GM19043 (cell line): Measurements from ENCODE around the gene USP10.

Experiments used
- ATAC-seq: cut with Tn5 transposase; IDR thresholded peaks from one replicate; pipeline ENCODE4 v1.9.1; 2021; ENCODE audit warnings: low read depth; ENCODE audit not compliant: unreplicated experiment

USP10 gene

DNA sequence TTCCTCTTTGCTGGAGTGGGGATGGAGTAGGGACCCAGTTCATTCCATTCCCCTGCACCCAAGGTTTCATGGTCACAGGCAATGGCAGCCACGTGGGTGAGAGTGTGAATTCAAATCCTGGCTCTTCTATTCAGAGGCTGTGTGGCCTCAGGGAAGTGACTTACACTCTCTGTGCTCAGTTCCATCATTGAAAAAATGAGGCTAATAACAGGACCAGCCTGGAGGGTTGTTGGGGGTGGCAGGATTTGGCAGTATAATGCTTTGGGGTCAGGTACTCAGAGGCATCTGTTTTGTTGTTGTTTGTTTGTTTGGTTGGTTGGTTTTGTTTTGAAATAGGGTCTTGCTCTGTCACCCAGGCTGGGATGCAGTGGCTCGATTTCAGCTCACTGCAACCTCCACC is 117.8 kb downstream of the USP10 start:
- no peak for ATAC-seq

DNA sequence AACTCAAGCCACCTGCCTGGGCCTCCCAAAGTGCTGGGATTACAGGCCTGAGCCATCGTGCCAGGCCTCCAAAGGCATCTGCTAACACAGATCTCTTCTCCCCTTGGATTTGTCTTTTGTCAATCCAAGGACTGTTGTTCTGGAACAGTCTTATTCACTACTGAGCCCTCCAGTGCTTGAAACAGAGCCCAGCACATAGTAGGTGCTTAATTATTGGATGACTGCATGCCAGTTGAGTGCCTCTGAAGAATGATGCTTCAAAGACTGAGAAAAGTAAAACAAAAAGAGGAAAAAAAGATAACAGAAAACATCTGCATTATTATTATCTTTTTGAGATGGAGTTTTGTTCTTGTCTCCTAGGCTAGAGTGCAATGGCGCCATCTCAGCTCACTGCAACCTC is 118.3 kb downstream of the USP10 start:
- ATAC-seq, result no peak

DNA sequence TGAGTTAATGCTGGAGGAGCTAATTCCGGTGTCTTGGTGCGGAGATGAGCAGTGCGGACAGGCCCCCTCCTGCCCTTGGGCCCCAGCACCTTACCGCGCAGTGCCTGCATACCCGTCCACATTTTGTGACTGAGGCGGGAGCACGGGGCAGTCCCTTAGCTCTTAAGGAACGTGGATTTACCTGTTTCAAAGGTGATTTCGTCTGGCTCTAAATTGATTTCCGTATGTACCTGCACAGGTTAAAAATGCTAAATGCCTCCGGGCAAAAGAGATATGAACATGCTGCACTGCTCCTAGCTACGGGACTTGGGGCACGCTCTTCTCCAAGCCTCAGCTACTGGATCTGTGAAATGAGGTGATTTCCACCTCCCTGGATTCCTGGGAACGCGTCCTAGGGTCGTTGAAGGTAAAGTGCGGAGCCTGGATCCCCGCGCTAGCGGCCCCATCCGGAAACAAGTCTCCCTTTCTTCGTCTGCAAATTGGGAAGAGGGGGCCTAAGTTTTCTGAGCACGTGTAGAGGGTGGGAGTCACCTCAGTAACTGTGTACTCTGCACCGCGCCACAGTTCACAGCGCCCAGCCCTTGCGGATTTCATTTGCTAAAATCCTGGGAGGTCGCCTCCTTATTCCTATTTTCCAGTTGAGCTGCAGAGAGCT is 119.3 kb downstream of the USP10 start:
- ATAC-seq, result no peak

DNA sequence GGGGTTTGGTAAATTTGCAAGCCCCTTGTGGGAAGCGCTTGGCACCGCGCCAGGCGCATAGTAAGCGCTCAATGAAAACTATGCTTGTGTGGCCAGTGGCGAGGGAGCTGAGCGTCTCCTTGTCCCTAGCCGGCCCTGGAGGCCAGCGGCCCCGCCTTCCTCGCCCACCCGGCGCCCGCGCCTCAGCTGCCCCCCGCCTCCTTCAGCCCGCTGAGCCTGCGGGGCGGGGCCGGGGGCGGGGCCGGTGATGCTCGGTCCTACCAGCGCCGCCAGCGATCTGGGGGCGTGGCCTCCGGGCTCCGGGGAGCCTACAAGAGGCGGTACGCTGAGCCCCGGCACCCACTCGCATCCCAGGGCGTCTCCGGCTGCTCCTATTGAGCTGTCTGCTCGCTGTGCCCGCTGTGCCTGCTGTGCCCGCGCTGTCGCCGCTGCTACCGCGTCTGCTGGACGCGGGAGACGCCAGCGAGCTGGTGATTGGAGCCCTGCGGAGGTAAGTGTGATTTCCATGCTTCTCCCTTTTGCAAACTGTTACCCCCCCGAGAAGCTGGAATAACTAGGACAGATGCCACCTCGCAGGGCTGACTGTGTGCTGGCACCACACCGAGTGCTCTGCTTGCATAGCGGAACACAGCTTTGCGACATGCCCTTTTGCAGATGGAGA is 120.0 kb downstream of the USP10 start, which contains the start of gene CRISPLD2:
TSS of gene CRISPLD2 (plus strand) at position 342 of the 661 bp plus-strand sequence. CDS start 18,511 bp downstream, outside the sequence.
- ATAC-seq, result no peak

DNA sequence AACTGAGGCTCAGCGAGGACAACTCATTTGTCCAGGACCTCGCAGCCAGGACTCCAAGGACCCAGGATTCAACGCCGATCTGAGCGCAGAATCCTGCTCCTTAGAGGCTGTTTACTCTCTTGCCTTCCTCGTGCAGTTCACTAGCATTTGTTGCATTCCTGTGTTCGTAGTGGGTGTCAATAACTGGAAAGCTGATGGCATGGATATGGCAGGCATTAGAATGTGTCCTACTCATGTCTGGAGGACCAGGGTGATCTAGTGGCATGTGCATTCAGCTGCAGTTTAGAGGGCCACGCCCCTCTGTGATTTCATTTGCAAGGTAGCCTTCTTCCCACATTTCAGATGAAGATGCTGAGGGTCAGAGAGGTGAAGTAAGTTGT is 120.5 kb downstream of the USP10 start:
- ATAC-seq, result no peak

DNA sequence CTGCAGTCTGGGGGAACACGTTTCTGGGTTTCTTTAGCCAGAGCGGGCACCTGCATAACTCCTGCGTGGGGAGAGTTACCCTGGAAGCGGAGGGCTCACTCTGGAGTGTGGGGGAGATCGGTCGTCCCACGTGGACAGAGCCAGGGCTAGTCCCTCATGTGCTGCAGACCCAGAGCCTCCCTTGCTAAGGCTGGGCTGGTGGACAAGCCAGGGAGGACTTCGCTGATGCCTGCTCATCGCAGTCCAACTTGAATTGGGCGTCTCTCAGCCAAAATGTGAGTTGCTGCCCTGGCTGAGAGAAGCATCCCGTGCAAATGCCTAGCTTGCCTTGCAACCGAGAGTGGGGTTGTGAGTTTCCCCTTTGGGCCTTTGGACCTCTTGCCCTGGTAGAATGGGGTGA is 121.0 kb downstream of the USP10 start:
- no peak for ATAC-seq

DNA sequence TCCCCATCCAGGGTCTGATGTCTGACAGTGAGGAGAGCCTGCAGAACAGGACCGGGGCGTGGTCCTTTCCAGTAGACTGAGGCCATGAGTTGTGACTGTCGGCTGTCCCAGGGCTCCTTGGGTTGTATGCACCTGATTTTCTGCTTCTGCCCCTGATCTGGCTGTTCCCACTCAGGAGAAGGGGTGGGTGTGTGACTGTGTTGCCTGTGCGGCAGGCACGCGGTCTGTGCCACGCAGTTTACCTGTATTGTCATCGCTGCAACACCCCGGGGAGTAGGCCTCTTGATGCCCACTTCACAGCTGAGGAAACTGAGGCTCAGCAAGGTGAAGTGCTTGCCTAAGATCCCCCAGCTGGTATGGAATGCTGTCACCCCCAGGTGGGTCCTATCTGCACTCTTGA is 121.4 kb downstream of the USP10 start:
- ATAC-seq, result no peak

DNA sequence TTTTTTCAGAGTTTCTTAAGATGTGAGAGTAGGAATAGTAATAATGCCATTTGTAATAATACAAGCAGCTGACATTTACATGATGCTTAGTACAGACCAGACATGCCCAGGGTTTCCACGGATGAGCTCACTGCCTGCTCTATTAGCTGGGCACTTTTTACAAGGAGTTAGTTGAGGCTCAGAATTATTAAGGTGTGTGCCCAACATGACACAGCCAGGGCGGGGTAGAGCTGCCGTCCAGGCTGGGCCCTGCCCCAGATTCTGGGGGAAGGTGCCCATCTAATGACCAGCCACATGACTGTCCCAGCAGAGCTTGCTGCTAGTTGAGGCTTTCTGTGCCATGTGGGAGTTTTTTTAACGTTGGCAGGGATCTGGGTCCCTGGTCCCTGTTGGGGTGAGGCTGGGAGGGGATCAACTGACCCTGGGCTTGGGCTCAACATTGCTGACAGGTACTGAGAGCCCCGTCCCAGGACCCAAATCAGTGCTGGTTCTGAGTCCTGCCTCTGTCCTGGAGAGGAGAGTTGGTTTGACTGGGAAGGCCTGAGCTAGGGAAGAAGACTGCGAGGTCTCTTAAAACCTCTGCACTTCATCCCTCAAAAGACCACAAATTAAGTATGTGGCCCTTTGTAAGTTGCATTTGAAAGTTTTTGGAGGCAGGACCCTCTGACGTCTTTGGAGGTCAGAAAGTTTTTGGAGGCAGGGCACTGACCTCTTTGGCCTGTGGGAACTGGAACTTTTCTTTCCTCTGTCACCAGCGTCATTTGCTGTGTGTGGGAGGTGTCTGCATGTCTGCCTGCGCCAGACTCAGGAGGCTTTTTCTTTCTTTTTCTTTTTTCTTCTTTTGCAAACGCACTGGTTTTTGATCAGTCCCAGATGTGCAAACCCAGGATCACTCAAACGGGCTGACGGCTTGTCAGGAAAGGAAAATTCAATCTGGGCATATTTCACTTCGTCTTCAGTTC is 122.2 kb downstream of the USP10 start:
- no peak for ATAC-seq

DNA sequence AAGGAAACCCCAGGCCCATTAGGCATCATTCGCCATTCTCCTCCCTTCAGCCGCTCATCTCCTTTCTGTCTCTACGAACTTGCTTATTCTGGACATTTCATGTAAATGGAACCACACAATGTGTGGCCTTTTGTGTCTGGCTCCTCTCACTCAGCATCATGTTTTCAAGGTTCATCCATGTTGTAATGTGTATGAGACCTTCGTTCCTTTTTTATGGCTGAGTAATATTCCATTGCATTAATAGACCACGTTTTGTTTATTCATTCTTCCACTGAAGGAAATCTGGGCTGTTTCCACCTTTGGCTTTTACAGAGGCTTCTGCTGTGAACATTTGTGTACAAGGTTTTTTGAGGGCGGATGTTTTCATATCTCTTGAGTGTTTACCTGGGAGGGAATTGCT is 123.2 kb downstream of the USP10 start:
- ATAC-seq, result no peak

DNA sequence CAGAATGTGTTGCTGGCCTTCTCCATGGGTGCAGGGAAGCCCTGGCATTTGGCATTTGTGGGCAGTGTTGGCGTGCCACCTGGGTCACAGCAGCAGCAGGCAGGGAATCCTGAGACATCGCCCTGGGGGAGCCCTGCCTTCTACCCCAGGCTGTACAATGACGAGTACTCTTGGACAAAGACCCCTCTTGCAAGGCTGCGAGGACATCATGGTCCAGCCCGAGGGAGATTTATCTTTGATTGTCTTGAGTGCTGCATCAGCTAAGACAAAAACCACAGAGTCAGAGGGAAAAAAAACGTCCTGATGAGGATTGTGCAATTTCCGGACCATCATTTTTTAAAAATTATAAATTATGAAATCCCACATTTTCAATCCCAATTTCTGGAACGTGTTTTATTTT is 123.7 kb downstream of the USP10 start:
- no peak for ATAC-seq

DNA sequence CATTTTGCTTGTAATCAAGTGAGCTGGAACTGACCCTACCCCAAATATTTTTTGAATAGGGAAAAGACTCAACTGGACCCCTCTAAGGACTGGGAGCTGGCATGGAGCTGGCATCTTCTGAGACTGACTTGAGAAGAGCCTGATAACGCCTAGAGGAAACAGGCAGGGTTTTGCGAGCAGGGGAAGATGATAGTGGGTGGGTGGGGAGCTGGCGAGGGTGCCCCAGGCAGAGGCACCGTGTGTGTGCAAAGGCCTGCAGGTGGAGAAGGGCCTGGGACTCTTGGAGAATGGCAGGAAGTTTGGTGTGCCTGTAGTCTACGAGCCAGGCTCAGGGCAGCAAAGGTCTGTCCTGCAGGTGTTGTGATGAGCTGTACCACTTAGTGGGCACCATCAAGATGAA is 124.1 kb downstream of the USP10 start:
- ATAC-seq, result no peak

DNA sequence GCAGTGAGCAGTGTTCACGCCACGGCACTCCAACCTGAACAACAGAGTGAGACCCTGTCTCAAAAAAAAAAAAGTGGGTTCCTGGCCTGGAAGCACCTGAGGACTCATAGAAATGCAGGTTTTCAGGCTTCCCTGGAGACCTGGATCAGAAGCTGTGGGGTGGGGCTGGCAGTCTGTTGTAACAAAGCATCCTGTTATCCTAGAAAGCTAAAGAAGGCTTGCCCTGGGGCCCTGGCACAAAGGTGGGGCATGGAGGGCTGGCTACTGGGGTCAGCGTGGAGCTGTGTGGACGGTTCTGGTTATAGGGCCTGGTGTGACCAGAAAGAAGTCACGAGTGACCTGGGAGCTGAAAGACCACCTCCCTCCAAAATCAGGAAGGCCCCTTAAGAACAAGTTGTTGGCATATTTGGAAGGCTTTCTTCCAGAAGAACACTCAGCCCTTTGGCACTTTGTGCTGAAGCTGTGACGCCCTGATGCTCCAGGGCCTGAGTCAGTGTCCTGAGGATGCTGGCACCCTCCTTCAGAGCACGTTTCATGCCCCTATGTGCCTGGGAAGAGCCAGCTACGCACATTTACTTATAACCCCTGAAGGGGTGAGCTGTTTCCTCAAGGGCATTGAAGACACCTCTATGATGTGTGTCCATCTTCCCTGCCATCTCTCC is 126.2 kb downstream of the USP10 start:
- ATAC-seq, result no peak

DNA sequence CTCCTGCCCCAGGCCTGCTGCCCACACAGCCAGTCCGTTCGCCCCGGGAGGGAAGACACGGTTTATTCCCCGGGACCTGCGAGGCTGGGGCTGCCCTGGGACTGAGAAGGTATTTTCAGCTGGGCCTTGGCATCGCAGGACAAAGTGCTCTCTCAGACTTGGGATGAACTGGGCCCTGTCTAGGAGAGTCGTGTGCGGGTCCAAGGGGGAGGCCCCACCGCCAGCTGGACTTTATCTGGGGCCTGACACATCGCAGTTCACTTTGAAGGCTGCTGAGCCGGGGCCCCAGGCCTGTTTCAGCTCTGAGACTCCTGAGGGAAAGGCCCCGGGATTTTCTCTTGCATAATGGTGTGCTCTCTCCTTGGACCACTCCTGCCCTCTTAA is 126.8 kb downstream of the USP10 start:
- ATAC-seq, result no peak

DNA sequence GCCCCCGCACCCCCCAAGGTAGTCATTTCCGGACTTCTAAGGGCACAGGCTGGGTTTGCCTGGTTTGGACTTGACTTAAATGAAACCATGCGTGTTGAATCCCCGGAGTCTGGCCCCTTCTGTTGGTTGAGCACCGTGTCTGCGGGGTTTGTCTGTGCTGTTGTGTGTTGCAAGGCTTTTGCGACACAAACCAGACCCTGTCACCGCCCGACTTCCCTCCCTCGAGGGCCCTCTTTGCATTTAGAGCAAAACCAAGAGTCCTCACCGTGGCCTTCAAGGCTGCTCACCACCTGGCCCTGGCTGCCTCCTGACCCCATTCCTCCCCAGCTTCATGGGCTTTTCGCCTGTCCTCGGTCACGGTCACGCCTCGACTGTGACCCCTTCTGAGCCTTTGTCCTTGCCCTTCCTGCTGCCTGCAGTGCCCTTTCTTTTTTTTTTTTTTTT is 127.4 kb downstream of the USP10 start:
- ATAC-seq, result no peak

DNA sequence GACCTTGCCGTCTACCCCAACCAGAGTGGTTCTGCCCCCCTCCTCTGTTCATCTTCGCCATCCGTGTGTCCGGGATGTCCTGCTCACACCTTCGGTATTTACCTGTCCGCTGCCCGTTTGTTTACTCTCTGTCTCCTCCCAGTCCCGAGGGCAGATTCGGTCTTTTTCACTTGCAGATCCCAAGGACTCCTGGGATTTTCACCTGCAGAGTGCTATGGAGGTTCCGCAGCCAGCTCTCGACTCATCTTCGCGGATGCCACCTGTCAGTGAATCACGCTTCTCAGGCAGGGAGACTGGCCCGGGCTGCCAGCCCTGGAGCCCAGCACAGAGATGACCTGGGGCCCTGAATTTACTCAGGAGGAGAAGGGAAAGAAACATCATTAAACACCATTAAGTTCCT is 128.1 kb downstream of the USP10 start:
- ATAC-seq, result no peak

DNA sequence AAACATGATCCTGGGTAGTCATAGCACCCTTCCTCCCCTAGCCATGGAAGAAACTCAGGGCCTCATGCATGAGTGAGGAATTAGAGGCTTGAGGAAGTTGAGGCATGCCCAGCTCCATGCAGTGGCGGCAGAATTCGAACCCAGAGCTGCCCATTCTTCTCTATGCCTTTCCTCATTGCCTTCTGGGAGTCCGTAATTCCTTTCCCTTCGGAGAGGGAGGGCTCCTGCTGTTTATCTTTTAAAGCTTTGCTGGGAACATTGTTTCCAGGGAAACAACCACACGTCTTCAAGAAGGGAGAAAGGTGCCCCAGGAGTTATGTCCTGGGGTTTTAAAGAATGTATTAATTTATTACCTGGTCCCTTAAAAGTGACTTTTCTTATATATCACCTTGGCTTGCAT is 128.5 kb downstream of the USP10 start:
- ATAC-seq, result no peak
